ENCODE measurements around the gene SOCS6. TPM values are rescaled to one million over a fixed set of nuclear protein-coding genes. Genes with fewer than 3 reads are reported as not detected.

The SOCS6 gene
- total RNA-seq, 1 donor from 2014 or later = 20.2 TPM

DNA sequence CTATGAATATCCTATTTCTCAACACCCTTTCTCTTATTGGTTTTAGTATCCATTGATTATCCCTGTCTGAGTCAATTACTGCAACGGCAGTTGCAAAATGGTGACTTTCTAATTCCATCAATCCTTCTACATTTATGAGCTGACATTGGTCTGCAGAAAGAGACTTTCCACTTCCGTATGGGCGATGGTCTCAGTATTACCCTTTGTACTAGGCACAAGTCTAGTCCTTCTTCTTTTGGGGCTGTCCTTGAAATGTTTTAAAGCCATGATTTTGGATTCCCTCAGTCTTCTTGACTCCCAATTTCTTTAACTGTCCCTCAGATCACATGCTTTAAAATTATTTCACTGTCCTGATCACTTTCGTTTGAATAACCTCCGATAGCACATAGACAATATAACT, 32.7 kb upstream of the SOCS6 start:
- no peak for TF ChIP-seq CTCF (IDR thresholded peaks at IDR 0.05; ENCODE audit: borderline replicate concordance)
- Histone ChIP-seq H3K9me3 (replicated peaks) (no peaks in the 10 kb centered on the region), H3K36me3 (no peaks in the 10 kb centered on the region), H3K27ac (replicated peaks) (no peak overlapping the region), H3K4me1 (no peaks in the 10 kb centered on the region), H3K27me3 (ENCODE audit: low read depth) (no peaks in the 10 kb centered on the region), H3K4me3 (no peak overlapping the region)
- no peak for DNase-seq
- intact Hi-C loops (cut with micrococcal nuclease) = no loop called here

GRCh38 chr18:70256994-70257393, 31.9 kb upstream of the SOCS6 start:
- TF ChIP-seq CTCF (IDR thresholded peaks at IDR 0.05; ENCODE audit: borderline replicate concordance) = no peak
- H3K9me3 ChIP-seq (replicated peaks) = no peaks in the 10 kb centered on the region
- no peaks in the 10 kb centered on the region for H3K4me1 ChIP-seq
- intact Hi-C loops (cut with micrococcal nuclease) = no loop called here
- H3K36me3 ChIP-seq = no peaks in the 10 kb centered on the region
- H3K4me3 ChIP-seq = no peak overlapping the region
- no peak overlapping the region for H3K27ac ChIP-seq (replicated peaks)
- H3K27me3 ChIP-seq (ENCODE audit: low read depth) = no peaks in the 10 kb centered on the region
- no peak for DNase-seq

- intact Hi-C loops (cut with micrococcal nuclease) = no loop called here
- H3K9me3 ChIP-seq (replicated peaks) = no peaks in the 10 kb centered on the region
- H3K4me3 ChIP-seq = no peak overlapping the region
- no peaks in the 10 kb centered on the region for H3K4me1 ChIP-seq
- TF ChIP-seq CTCF (IDR thresholded peaks at IDR 0.05; ENCODE audit: borderline replicate concordance) = no peak
- no peaks in the 10 kb centered on the region for H3K27me3 ChIP-seq (ENCODE audit: low read depth)
- H3K36me3 ChIP-seq = no peaks in the 10 kb centered on the region
- DNase-seq = no peak
- no peak overlapping the region for H3K27ac ChIP-seq (replicated peaks)
Measured at GRCh38 chr18:70258243-70258642, 30.6 kb upstream of the SOCS6 start.

DNA sequence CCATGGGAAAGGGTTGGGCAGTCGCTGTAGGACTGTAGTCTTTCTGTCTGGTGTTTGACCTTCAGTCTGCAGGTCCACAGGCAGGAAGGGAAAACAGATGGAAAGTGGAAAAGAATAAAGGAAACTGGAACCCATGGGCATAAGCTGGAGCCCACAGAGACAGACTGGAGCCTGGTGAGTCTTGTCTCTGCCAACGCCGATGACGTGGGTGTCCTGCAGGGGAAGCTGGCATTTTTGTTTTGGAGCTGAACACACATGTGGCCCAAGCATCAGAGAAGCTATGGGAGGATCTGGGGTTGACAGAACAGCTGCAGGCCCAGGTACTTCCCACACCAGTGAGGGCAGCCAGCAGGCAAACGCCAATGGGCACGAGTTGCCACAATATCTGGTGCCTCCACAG, 28.2 kb upstream of the SOCS6 start:
- H3K9me3 ChIP-seq (replicated peaks) = no peaks in the 10 kb centered on the region

GRCh38 chr18:70261141-70261788, 27.6 kb upstream of the SOCS6 start:
- TF ChIP-seq CTCF (IDR thresholded peaks at IDR 0.05; ENCODE audit: borderline replicate concordance) = no peak
- intact Hi-C loops (cut with micrococcal nuclease) = no loop called here
- no peaks in the 10 kb centered on the region for H3K9me3 ChIP-seq (replicated peaks)

More for the DNA sequence above, 28.2 kb upstream of the SOCS6 start:
- no peaks in the 10 kb centered on the region for H3K4me1 ChIP-seq
- H3K27me3 ChIP-seq (ENCODE audit: low read depth) = no peaks in the 10 kb centered on the region
- H3K4me3 ChIP-seq = no peak overlapping the region
- no peak for DNase-seq
- TF ChIP-seq CTCF (IDR thresholded peaks at IDR 0.05; ENCODE audit: borderline replicate concordance) = no peak
- intact Hi-C loops (cut with micrococcal nuclease) = no loop called here
- H3K27ac ChIP-seq (replicated peaks) = no peak overlapping the region
- no peaks in the 10 kb centered on the region for H3K36me3 ChIP-seq

More at GRCh38 chr18:70261141-70261788, 27.6 kb upstream of the SOCS6 start:
- Histone ChIP-seq H3K4me1 (no peaks in the 10 kb centered on the region), H3K27me3 (ENCODE audit: low read depth) (no peaks in the 10 kb centered on the region), H3K4me3 (no peak overlapping the region), H3K36me3 (no peaks in the 10 kb centered on the region), H3K27ac (replicated peaks) (no peak overlapping the region)
- DNase-seq = no peak

Measured in left ventricle myocardium inferior (tissue), 1 donor.